ENCODE data around the gene P2RY4.
"Not testable (repeated sequence)": the region's sequence is repeated elsewhere in the genome, so short reads cannot be mapped to it uniquely, and the experiment has no call there.

Gene P2RY4

DNA sequence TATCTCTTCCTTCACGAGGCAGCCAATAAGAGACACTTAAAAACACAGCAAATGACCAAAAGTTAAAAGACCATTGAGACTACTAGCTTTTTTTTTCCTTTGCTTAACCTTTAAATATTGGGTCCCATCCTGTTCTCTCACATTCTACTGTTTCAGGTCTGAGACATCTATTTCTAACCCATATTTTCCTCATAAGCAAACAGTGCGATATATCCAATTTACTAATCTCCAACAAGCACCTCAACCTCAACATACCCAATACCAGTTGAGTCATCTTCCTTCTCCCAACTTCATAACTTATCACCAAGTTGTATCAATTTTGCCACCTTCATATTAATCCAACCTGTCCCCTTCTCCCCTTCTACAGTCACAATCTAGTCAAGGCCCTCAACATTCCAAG is 18.5 kb downstream of the P2RY4 start:
- no peak for DNase-seq

DNA sequence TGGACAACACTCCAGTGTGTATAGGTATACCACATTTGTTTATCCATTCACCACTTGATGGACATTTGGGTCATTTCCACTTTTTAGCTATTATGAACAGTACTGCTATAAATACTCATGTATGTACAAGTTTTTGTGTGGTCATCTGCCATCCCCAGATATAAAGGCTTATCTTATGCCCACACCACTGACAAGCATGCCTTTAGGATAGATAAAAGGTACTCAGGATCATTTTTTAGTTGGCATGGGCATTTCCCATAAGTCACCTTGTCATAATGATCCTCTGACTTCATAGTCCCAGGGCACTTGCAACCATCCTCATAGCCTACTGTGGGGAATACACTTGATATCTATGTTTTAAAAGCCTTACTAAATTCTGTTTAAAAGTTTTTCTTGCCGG is 19.3 kb downstream of the P2RY4 start:
- DNase-seq = no peak

DNA sequence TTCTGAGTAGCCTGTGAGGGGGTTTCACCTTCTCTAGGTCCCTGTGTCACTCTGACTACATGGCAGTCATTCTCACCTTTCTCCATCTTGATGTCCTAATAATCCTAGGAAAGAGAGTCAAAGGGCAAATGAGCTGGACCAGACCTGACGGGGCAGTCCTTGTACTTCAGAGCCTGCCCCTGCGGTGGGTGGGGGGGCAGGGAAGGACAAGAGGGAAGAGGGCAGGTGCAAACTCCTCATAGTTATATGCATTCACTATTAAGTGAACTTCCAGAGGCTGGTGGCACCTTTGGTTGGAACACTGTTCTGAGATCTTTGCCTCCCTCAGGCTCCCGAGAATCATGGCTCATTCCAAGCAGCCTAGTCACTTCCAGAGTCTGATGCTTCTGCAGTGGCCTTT is 25.6 kb downstream of the P2RY4 start, which contains the start of gene AWAT1:
Gene AWAT1, plus strand, starts transcription at position 301 of the 400 bp plus-strand sequence. Its CDS starts 41 bp downstream, at position 342.
- no peak for DNase-seq

DNA sequence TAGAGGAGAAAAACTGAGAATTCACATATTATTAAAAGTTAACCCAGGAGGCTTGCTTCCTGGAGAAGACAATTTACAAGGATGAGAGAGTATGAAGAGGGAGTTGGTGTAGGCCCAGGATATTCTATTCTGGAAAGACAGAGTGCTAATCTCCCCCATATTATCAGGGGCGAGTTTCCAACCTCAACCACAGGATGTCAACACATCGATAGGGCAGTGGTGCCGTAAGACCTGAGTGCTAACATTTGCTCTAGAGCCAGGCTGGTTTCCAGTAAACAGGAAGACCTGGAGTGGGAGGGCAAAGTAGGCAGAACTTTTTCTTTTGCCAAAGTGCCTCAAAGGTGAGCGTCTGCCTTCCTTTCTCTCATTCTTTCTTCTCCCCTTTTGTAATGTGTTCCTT is 28.3 kb downstream of the P2RY4 start:
- DNase-seq = no peak

DNA sequence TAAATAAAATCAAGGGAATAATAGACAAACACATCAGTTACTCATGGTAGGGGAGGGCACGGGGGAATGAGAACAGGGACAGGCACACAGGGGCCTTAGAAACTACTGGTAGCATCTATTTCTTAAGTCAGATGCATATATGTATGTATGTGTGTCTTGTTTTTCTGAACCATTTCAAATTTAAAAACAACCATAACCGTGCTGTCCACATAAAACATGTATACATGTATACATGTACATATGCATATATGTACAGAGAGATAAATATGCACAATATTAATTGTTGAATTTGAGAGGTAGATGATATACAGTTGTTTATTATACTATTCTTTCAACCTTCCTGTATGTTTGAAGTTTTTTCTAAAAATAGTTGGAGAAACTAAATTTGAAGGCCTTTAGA is 33.3 kb downstream of the P2RY4 start:
- no peak for DNase-seq

DNA sequence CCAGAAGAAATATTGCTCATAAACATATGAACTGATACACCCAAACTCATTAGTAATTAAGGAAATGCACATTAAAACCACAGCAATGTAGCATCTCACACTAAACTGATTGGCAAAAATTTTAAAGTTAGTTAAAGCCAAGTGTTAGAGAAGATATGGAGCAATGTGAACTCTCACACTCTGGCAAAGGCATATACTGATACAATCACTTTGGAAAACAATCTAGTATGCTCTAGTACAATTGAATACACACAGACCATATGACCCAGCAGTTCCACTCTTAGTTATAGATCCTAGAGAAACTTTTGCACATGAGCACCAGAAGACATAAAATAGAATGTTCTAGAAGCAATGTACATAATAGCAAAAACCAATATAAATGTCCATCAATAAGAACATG is 34.0 kb downstream of the P2RY4 start:
- no peak for DNase-seq

DNA sequence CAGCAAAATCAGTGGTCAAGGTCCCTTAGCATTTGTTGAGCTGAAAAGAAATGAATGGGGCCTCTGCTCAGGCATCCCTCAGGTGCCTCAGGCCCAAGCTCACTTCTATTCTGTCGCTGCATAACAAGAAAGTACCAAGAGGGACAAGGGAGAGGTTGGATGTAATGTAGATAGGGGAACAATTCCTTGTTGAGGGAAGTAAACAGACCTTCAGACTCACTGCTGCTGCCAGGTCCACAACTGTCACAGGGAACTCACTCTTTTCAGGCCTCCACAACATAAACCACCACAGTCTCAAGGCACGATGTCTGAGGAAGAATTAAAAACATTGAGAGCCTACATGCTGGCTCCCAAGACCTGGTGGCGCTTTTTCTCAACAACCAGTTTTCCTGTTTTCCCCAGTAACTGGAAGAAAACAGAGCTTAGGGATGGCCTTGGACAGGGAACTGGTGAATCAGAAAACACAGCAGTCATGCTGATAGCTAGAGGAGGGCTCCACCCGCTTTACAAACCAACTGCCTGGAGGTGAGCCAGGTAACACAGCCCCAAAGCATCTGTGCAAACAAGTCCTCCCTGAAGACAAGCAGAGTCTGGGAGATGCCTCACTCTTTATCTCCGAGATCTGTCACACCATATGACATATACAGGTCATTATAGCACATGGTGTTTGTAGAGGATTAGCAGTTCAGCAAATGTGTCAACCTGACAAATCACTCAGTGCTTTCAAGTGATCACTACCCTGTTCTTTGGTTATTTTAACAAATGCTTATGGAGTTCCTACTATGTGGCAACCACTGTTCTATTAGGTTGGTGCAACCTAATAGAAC is 39.9 kb downstream of the P2RY4 start:
- DNase-seq = no peak

DNA sequence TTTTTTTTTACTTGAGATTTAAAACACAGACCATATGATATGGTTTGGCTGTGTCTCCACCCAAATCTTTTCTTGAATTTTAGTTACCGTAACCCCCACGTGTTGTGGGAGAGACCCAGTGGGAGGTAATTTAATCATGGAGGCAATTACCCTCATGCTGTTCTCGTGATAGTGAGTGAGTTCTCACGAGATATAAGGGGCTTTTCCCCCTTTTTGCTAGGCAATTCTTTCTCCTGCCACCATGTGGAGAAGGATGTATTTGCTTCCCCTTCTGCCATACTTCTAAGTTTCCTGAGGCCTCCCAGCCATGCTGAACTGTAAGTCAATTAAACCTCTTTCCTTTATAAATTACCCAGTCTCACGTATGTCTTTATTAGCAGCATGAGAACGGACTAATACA is 50.4 kb downstream of the P2RY4 start:
- DNase-seq = not testable (repeated sequence)

DNA sequence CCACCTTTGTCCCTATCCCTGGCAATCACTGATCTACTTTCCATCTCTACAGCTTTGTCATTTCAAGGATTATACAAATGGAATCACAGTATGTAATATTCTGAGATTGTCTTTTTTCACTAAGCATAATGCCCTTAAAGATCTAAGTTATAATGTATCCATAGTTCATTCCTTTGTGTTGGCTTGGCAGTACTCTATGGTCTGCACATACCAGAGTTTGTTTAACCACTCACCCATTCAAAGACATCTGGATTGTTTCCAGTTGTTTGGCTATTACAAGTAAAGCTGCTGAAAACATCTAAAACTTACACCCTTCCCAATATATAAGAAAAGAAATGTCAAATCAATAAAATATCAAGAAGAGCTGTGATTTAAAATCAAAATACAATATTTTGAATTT is 51.5 kb downstream of the P2RY4 start:
- DNase-seq = no peak
